Brain microvascular endothelial cell (primary cell): Measurements from ENCODE around the gene FAF2.

Experiments used
- DNase-seq: peaks from one replicate; pipeline ENCODE4 v3.0.0-alpha.2; 2020
- H3K27ac ChIP-seq: fragments of 250-450 bp; sonication (Bioruptor Pico); 2 replicates; pipeline ENCODE4 v1.5.1; 2020; ENCODE audit warnings: mild to moderate bottlenecking, moderate library complexity
- H3K27me3 ChIP-seq: fragments of 250-450 bp; sonication (Bioruptor Pico); replicated peaks from 2 replicates; pipeline ENCODE4 v1.5.1; 2020; ENCODE audit warnings: mild to moderate bottlenecking
- H3K36me3 ChIP-seq: fragments of 250-450 bp; sonication (Bioruptor Pico); replicated peaks from 2 replicates; pipeline ENCODE4 v1.5.1; 2020; ENCODE audit warnings: mild to moderate bottlenecking
- H3K4me3 ChIP-seq: 2 replicates; pipeline ENCODE4 v1.5.1; 2011; ENCODE audit warnings: low read depth, mild to moderate bottlenecking, control low read depth, low read length, moderate library complexity
- CTCF ChIP-seq: IDR thresholded peaks from 2 replicates; pipeline ENCODE4 v1.5.1; 2011; ENCODE audit warnings: low read depth, mild to moderate bottlenecking, moderate library complexity, low read length, control low read depth, inconsistent platforms; ENCODE audit errors: missing control alignments
- in situ Hi-C: cut with HindIII; loops from 2 replicates; pipeline ENCODE4 v1.10.0; 2017; ENCODE audit warnings: low sequenced_read_pairs, low pct_ligation_motif_present

FAF2 gene

GRCh38 chr5:176529116-176529740 lies 81.0 kb downstream of the FAF2 start:
- no peak for TF ChIP-seq CTCF
- Histone ChIP-seq H3K36me3 (peaks cover 36% of the 10 kb centered on the region), H3K4me3 (no peak overlapping the region), H3K27me3 (no peaks in the 10 kb centered on the region), H3K27ac (no peak overlapping the region)
- in situ Hi-C loops: no loop called here
- DNase-seq: no peak

GRCh38 chr5:176529741-176530141 lies 81.6 kb downstream of the FAF2 start:
- Histone ChIP-seq H3K36me3 (peaks cover 36% of the 10 kb centered on the region), H3K27me3 (no peaks in the 10 kb centered on the region), H3K4me3 (no peak overlapping the region), H3K27ac (no peak overlapping the region)
- in situ Hi-C loops: no loop called here
- no peak for DNase-seq
- TF ChIP-seq CTCF: no peak

- H3K27me3 ChIP-seq: no peaks in the 10 kb centered on the region
- H3K36me3 ChIP-seq: peaks cover 36% of the 10 kb centered on the region
- in situ Hi-C loops: no loop called here
- no peak for TF ChIP-seq CTCF
- H3K4me3 ChIP-seq: no peak overlapping the region
- no peak for DNase-seq
- H3K27ac ChIP-seq: no peak overlapping the region
Observed at GRCh38 chr5:176530393-176530982, 82.3 kb downstream of the FAF2 start.

- H3K27me3 ChIP-seq: no peaks in the 10 kb centered on the region
- H3K27ac ChIP-seq: no peak overlapping the region
- no peak for TF ChIP-seq CTCF
- H3K36me3 ChIP-seq: peaks cover 36% of the 10 kb centered on the region
- H3K4me3 ChIP-seq: no peak overlapping the region
- in situ Hi-C loops: no loop called here
- no peak for DNase-seq
Observed at GRCh38 chr5:176530983-176531901, 83.1 kb downstream of the FAF2 start.

- H3K27me3 ChIP-seq: no peaks in the 10 kb centered on the region
- H3K36me3 ChIP-seq: peaks cover 36% of the 10 kb centered on the region
- H3K27ac ChIP-seq: no peak overlapping the region
- no peak for TF ChIP-seq CTCF
- in situ Hi-C loops: no loop called here
- H3K4me3 ChIP-seq: no peak overlapping the region
- no peak for DNase-seq
Observed at GRCh38 chr5:176531902-176532493, 83.8 kb downstream of the FAF2 start.
